Endothelial cell of hepatic sinusoid (primary cell): ENCODE measurements around the gene NPY4R.
"Not testable (repeated sequence)": the region's sequence is repeated elsewhere in the genome, so short reads cannot be mapped to it uniquely, and the experiment has no call there.

Experiments
- in situ Hi-C: cut with HindIII; loops from 2 replicates; pipeline ENCODE4 v1.10.0; 2017; ENCODE audit warnings: low sequenced_read_pairs

The NPY4R gene, protein sequence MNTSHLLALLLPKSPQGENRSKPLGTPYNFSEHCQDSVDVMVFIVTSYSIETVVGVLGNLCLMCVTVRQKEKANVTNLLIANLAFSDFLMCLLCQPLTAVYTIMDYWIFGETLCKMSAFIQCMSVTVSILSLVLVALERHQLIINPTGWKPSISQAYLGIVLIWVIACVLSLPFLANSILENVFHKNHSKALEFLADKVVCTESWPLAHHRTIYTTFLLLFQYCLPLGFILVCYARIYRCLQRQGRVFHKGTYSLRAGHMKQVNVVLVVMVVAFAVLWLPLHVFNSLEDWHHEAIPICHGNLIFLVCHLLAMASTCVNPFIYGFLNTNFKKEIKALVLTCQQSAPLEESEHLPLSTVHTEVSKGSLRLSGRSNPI

DNA sequence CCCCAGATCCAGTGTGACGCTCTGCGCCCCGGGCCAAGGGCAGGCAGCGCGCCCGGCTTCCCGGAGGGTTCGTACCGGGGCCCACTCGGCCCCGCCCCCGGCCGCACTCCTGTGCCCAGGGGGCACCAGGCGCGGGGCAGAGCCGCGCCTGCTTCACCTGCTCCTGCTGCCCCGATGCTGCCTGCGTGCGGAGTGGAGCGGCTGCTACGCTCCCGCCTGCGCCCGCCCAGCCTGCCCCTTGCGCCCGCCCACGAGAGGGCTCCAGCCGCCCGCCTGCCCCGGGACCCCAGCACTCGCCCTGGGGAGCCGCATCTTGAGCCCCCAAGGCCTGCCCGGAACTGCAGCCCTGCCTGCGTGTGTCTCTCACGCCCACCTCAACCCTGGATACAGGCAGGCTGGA is at the start of gene NPY4R:
TSS of gene NPY4R (minus strand) at position 194 of the 400 bp plus-strand sequence. CDS start 3,323 bp downstream, outside the sequence.
- in situ Hi-C loops: not testable (repeated sequence)

DNA sequence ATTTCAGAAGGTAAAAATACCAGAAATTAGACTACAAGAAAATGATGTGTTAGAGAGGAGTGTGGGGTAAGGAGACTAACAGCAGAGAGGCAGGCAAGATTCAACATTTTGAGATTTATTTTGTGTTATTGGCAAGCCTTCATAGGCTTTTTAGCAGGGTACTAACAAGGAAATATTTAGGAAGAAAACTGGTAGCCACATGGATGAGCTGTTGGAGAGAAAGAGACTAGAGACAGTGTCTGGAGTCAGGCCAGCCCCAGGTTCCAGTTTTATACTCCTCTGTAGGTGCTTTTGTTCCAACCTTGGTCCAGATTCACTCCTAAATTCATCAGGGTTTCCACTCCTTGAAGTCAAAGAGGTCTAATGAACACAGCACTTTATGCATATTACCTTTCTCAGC is 49.6 kb upstream of the NPY4R start:
- in situ Hi-C loops: no loop called here

DNA sequence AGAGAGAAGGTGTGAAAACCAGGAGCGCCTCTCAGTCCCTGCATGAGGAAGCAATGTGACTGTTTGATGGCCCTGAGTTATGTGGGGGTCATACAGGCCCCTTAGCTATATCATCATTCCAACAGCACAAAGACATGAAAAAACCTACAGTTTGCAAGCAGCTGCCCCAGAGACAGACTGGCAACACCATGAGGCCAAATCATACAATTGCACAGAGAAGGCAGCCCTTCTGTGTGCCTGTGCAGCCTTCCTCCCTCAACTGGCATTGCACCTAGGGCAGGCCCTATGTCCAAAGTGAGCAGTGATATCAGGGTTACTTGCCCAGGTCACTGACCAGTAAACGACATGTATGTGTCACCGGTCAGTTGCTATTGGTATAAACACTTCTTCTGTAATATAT is 49.1 kb upstream of the NPY4R start:
- in situ Hi-C loops: no loop called here

DNA sequence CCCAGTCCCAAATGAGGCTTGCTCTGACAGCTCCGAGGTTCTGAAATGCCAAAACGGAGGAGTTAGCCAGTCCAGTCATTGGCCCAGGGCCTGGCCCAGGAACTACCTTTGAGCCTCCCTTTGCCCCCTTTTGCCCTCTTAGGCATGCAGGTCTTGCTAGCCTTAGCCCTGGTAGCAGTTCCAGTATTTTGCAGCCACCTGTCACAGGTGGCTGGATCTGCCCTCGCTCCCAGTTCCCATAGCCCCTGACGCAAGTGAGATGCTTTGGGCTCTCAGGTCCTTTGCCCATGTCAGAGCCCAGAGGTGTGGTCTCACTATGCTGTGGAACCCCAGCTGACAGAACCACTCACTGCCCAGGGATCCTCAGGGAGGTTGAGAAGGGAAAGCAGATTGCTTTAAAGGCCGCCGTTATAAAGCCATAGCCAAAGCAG is 48.7 kb upstream of the NPY4R start:
- in situ Hi-C loops: no loop called here

DNA sequence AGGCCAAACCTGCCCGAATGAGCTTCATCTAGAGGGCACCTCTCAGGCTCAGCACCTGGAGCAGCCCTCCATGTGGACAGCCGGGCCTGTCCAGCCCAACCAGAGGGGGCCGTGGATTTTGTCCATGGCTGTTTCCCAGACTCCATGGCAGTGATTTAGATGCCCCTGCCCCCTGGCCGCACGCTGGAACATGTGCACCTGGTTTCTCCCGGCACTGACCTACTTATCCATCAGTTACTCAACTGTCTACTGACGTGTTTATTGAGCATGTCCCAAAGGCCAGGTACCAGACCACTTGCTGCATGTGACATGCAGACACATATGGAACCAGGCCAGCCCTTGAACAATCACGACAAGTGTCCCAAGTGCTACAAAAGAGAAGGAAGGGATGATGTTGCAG is 47.6 kb upstream of the NPY4R start:
- in situ Hi-C loops: not testable (repeated sequence)

DNA sequence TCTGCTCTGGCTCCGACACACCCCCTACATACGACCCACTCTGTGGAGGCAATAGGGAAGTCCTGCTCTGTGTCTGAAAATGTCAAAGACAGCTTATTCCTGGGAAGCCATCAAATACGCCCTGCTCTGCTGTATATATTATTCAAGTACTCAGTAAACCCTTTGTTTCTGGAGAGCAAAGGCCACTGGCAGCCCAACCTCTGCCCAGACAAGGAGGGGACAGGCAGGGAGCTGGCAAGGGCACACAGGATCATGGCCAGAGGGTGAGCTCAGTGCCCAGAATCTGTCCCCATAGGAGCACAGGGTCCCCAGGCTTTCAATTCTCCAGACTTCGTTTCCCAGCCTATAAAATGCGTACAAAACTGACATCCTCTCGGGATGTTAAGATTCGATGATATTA is 47.0 kb upstream of the NPY4R start:
- in situ Hi-C loops: not testable (repeated sequence)

DNA sequence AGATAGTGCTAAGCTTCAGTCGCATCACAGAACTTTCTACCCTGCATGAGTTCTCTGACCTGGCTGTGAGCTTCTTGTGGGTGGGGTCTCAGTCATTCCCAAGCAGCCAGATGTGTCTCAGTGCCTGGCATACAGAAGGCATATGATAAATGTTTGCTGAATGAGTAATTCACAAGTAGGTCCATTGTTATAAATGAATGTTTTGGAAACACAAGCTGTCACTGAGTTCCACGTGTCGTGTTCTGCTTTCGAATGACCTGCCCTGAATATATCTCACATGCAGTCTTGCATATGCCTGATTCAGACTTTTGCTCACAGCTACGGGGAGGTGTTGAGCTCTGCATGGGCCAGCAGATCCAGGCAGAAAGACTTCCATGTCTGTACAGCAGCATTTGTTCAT is 46.2 kb upstream of the NPY4R start:
- in situ Hi-C loops: not testable (repeated sequence)

DNA sequence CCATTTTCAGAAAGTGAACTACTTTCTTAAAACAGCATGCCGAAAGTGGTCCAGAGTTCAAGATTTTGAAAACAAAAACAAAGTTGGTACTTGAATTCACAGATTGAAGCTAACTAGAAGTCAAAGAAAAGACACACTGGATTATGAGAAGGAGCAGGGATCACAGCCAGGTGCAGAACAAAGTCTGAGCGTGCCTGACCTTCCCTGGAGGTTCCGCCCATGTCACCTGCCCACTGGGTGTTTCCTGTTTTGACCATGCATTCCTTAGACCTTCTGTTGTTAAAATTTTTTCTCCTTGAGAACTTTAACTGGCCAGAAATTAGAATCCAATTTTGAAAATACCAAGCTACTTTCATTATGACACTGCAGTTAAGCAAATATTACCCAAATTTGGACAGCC is 34.2 kb upstream of the NPY4R start:
- in situ Hi-C loops: not testable (repeated sequence)

DNA sequence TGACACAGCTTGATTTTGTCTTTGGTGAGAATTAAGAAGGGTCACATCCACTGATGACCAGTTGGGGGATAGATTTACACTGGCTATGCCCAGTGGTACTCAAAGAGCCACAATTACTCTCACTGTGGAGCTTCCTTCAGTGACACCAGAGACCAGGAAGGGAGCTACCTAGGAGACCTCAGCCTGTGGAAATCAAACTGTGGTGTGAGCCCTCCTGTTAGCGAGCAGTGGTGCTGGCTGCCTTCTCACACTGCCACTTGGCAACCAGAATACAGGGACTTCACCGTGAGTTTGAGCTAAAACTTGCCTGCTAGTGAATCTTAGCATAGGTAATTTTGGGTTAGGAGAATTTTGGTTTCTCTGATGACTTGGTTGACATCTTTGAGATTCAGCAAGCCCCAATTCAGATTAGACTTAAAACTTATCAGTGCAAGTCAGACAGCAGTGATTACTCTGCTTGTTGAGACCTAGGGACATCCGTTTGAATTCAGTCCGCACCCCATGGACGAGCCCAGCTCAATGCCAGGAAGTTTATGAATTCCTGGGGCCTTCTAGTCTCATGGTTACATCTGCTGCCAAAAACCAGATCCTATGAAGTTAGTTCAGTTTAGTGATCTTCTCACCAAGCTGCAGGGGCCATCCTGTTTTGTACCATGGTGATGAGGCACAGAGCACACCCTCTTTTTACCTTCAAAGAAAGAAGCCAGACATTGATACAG is 33.4 kb upstream of the NPY4R start:
- in situ Hi-C loops: not testable (repeated sequence)

DNA sequence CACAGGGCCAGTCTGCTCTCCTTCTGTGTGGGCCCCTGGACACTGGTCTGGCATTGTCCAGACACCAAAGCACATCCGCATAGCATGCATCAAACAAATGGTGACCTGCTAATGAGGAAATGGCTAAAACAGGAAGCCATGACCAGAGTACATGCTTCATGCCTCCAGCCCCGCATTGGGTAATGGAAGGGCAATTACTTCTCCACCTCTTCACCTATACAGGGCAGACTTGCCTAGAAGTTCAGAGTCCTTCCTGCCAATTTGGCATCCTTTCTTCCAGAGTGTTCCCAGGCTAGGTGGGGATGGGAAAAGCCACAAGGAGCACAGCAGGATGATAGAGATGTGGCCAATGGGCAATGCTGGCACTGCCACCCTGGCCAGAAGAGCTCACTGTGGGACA is 32.1 kb upstream of the NPY4R start:
- in situ Hi-C loops: not testable (repeated sequence)

DNA sequence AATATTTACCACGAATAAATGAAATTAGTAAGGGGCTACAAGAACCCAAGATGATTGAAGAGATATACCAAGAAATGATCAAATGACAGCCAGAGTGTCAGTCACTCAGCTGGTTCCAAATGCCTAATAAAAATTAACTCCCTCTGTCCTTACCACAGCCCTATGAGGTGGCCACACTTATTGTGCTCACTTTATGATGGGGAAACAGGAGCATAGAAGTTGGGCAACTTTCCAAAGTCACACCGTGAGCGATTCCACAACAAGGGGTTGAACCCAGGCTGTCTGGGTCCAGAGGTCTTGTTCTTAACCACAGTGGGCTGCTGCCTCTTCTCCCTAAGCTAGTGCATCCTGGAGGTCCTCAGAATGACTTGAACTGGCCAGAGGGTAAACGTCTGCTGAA is 31.6 kb upstream of the NPY4R start:
- in situ Hi-C loops: not testable (repeated sequence)

DNA sequence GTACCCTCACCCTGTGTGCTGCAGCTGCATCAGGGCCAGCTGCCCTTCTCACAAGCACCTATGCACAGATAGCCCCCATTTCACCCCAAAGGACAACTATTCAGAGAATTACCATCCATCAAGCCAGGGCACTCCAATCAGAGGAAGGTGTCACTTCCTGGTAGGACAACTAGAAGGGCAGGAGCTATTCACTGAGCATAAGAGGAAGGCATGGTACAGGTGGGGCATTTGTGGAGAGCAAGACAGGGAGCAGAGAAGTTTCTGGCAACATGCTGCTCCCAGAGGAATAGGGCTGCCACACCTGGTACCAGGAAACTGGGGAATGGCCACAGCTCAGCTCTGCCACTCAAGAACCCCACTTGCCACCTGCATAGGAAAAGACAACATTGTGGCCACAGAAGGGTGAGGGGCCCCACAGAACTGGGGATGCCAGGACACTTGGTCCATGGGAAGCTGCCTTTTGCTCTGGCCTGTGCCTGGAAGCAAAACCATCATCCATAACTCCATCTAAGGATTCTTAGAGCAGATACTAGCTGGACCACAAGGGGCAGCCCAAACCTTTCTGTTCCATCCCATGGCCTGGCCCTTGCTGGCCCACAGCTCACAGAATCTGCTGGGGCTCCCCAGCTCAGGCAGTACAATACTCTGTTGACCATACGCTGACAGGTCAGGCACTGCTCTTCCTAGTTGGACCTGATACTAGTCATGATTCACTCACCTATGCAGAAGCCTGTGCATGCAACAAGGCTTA is 25.8 kb upstream of the NPY4R start:
- in situ Hi-C loops: not testable (repeated sequence)

DNA sequence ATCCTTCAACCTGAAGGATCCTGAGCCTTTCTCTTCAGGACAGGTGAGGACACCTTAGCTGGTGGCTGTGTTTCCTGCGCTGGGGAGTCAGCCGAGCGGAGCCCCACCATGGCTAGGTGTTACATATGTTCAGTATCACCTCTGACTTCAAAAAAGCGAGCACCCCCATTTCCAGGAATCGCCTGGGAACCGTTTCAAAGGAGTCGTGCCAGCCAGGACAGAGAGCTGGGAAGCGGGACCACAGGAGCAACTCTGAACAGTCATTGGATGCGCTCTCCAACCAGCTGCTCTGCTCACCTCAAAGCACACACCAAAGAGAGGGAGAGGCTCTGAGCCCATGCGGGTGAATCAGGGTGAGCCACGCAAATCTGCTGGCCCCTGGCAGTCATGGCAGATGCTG is 24.5 kb upstream of the NPY4R start:
- in situ Hi-C loops: not testable (repeated sequence)

DNA sequence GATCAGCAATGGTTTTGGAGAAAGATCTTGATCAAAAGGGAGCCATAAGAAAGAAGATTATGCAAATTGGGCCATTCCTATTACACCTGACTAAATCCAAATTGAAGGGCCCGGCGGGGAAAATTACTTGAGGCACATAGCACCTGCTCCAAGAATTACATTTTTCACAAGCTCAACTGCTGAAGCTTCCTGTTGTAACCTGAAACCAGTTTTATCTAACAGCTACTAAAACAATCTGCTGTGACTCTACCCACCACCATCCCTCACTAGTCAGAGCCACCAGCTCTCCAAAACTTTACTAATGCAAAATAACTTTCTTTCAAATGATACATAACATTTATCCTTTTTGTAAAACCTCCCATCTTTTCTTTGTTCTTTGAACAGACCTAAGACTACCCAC is 20.7 kb upstream of the NPY4R start:
- in situ Hi-C loops: not testable (repeated sequence)

DNA sequence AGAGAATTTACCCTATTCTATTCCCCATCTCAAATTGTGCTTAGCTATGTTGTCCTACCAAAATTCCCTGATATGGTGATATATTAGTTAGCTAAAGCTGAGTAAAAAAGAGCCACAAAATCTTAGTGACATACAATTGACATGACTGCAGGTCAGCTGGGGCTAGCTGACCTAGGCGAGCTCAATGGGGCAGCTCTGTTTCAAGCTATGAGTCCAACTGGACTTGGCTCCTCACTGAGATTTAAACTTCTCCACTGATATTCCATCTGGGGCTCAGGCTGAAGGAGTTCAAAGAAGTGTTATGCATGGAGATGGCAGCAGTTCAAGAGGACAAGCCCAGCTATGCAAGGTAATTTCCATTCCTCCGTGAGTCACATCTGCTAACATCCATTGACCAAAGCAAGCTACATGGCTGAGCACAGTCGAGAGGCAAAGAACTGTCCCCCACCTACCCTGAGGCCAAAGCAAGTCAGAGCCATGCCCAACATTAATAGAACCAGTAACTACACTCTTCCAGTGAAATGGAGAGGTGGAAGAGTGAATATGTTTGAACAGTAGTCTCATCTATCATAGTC is 9.1 kb upstream of the NPY4R start:
- in situ Hi-C loops: not testable (repeated sequence)

DNA sequence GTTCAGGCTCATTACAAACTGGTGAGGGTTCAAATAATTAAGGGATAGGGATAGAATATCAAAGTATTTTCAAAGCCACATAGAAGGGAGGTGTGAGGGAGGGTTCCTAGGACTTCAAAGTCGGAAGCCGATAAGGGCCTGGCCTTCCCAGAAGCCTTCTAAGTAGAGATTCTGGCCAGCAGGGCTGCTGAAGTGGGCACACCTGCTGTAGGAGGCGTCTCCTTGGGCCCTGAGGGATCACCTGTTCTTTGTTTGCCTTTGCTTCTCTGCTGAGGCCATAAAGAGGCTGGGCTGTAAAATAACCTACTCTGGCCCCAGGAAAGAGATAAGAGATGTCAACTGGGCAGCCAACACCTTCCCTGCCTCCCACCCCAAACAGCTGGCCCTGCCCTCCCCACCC is 8.0 kb upstream of the NPY4R start:
- in situ Hi-C loops: not testable (repeated sequence)

DNA sequence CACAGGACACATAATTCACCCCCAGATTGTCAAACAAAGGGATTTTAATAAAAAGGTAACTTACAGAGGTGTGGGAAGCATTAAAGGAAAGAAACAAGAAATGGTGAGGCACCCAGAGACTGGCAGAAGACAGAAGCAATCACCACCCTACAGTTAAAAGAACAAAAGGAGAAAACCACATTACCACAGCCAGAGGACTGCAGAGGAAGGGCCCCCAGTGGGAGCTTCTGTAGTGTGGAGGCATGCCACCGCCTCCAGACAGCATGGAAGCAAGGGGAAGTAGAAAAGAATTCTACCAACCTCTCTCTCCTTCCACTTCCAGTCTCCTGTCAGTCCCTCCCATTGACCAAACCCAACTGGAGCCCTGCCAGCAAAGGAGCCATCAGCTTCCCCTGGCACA is 4.4 kb upstream of the NPY4R start:
- in situ Hi-C loops: not testable (repeated sequence)

DNA sequence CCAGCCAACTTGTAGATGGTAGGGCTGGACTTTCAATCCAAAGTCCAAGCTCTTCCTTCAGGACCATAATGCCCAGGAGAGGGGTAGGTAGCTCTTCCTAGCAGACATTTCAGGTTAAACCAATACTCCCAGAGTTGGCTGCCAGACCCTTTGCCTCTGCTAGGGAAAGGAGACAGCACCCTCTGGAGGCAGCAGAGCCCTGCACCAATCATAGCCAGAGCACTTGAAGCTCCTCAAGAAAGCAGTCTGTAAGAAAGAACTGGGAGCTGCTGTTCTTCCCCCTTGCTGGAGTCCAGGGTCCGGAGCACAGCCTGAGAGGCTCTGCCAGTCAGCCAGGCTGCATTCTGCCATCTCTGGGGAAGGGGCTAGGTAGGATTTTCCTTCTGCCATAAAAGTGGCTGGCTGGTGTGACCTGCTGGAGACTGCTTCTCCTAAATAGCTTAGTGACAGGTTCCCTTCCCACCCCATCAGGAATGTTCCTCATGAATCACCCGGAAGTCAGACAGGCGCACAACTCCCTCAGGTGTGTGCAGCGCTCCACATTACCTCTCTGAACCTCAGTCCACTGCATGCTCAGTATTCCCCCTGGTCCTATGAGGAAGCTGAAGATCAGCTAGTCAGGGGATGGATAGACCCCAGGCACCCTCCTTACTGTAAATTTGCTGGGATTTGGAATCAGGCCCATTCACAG is 2.5 kb upstream of the NPY4R start:
- in situ Hi-C loops: not testable (repeated sequence)

DNA sequence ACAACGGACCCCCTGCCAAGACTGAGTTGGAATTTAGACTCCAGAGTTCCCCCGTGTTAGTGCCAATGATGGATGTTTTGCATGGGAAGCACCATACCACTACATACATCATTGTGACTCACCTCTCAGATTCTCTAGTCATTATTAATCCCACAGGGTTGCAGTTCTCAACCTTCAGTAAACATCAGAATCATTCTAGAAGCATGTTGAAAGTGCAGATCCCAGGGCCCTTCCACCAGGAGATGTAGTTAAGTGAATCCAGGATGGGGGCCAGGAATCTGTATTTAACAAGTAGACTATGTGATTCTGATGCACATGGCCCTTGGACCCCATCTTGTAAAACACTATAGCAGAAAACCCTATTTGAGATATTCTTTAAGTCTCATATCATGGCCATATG is 2.1 kb downstream of the NPY4R start:
- in situ Hi-C loops: not testable (repeated sequence)

DNA sequence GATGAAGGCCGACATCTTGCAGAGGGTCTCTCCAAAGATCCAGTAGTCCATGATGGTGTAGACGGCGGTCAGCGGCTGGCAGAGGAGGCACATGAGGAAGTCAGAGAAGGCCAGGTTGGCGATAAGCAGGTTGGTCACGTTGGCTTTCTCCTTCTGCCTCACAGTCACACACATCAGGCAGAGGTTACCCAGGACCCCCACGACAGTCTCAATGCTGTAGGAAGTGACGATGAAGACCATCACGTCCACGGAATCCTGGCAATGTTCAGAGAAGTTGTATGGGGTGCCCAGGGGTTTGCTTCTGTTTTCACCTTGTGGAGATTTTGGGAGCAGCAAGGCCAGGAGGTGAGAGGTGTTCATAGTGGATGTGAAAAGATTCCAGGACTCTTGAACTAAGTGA is 3.5 kb downstream of the NPY4R start:
- in situ Hi-C loops: not testable (repeated sequence)

DNA sequence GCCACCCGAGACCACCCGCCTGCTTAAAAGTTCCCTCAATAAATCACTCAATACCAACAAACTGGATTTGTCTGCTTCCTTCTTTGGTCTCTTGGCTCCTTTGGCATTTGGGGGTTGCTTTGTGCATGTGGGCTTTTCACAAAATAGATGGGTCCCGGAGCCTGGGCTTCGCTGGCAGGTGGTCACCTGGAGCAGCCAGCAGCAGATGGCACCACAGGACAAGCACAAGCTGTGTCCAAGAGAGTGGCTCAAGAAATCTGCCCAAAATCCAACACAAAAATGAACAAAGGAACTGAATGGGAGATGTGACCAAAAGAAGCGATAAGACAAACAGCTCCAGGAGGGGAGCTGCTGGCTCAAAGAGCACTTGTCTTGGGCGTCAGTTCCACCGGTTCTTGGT is 6.2 kb downstream of the NPY4R start:
- in situ Hi-C loops: not testable (repeated sequence)
